HCT116 (cell line): Measurements from ENCODE around the gene OPCML. TPM values are rescaled to one million over a fixed set of nuclear protein-coding genes. Genes with fewer than 3 reads are reported as not detected.

Source experiments
- ATAC-seq: fragments of 200-7000 bp; cut with Tn5 transposase; 2 replicates; pipeline ENCODE4 v1.9.1; 2020; ENCODE audit warnings: mild to moderate bottlenecking, moderate library complexity
- BruUV-seq: library from RNA; stranded (reverse); fragments of 400-500 nt; replicated peaks from 2 replicates; lab custom pipeline; 2021; lab: Mats Ljungman, UMichigan
- CTCF ChIA-PET: fragments of 300-600 bp; sonication (Branson Sonifier 250); formaldehyde crosslinking; loops from one replicate; lab custom pipeline; 2021; ENCODE audit warnings: antibody characterized with exemption; lab: Charles Lee
- POLR2A ChIA-PET: fragments of 300-600, 350-600 bp; sonication (Branson Sonifier 250); formaldehyde crosslinking; loops from one replicate; lab custom pipeline; 2021; ENCODE audit warnings: antibody characterized with exemption; lab: Charles Lee
- RAD21 ChIA-PET, 2 experiments: fragments of 300-600 bp; sonication (Branson Sonifier 250); formaldehyde crosslinking; loops; one replicate each; lab custom pipeline; 2023; ENCODE audit warnings: low total read pairs in 2 of 2; ENCODE audit not compliant: uncharacterized antibody in 2 of 2, unreplicated experiment in 2 of 2, low non-redundant PET in 1 of 2; lab: Charles Lee
- DNase-seq: peaks from one replicate; pipeline ENCODE4 v3.0.0-alpha.2; 2010; ENCODE audit warnings: low read depth, low spot score
- H2AFZ ChIP-seq: fragments of 200-600 bp; shearing (Covaris generic), sonication (generic); 2 replicates; pipeline ENCODE4 v1.6.1; 2017; ENCODE audit warnings: low read depth, mixed run types, mixed read lengths, antibody characterized with exemption, low read length; ENCODE audit not compliant: poor library complexity, severe bottlenecking
- H3K27ac ChIP-seq: 2 replicates; pipeline ENCODE4 v1.5.1; 2012; ENCODE audit warnings: low read depth, low read length
- H3K27me3 ChIP-seq: fragments of 200-600 bp; sonication (generic); 2 replicates; pipeline ENCODE4 v1.6.1; 2016; ENCODE audit warnings: mixed run types, low read length, mixed read lengths; ENCODE audit not compliant: insufficient read depth
- H3K36me3 ChIP-seq, 2 experiments: fragments of 200-500 bp in 1 of 2; fragments of 200-600 bp in 1 of 2; sonication (Bioruptor generic) in 1 of 2; sonication (generic) in 1 of 2; 2 replicates each; pipeline versions ENCODE4 v1.5.1 to v1.6.1; 2014 to 2016; ENCODE audit warnings: low read length in 2 of 2, inconsistent platforms in 1 of 2, mixed read lengths in 1 of 2, mixed run types in 1 of 2; ENCODE audit not compliant: insufficient read depth in 2 of 2, control insufficient read depth in 1 of 2
- H3K4me1 ChIP-seq, 2 experiments: fragments of 200-600 bp in 1 of 2; sonication (generic) in 1 of 2; 2 replicates each; pipeline versions ENCODE4 v1.5.1 to v1.6.1; 2012 to 2017; ENCODE audit warnings: low read length in 2 of 2, inconsistent platforms in 1 of 2, mild to moderate bottlenecking in 1 of 2, mixed read lengths in 1 of 2, mixed run types in 1 of 2, moderate library complexity in 1 of 2; ENCODE audit not compliant: insufficient read depth in 2 of 2, control insufficient read depth in 1 of 2
- H3K4me2 ChIP-seq: fragments of 200-600 bp; sonication (generic); 2 replicates; pipeline ENCODE4 v1.6.1; 2017; ENCODE audit warnings: mixed run types, low read length, mixed read lengths
- H3K4me3 ChIP-seq, 2 experiments: fragments of 200-600 bp in 1 of 2; sonication (generic) in 1 of 2; replicated peaks in 1 of 2; 2 replicates each; pipeline ENCODE4 v1.5.1; 2011 to 2016; ENCODE audit warnings: low read length in 2 of 2, control low read depth in 1 of 2, low read depth in 1 of 2, mild to moderate bottlenecking in 1 of 2, mixed read lengths in 1 of 2, mixed run types in 1 of 2
- H3K79me2 ChIP-seq: fragments of 200-600 bp; sonication (generic); 2 replicates; pipeline ENCODE4 v1.6.1; 2017; ENCODE audit warnings: mild to moderate bottlenecking, mixed run types, low read length, moderate library complexity, mixed read lengths; ENCODE audit not compliant: insufficient read depth
- H3K9ac ChIP-seq: fragments of 200-600 bp; sonication (generic); 2 replicates; pipeline ENCODE4 v1.6.1; 2016; ENCODE audit warnings: low read length, mixed read lengths
- H3K9me2 ChIP-seq: fragments of 200-600 bp; sonication (generic), shearing (Covaris generic); 2 replicates; pipeline ENCODE4 v1.6.1; 2017; ENCODE audit warnings: mixed run types, mild to moderate bottlenecking, moderate library complexity; ENCODE audit not compliant: insufficient read depth
- H3K9me3 ChIP-seq, 2 experiments: fragments of 200-500 bp in 1 of 2; fragments of 200-600 bp in 1 of 2; sonication (Bioruptor generic) in 1 of 2; sonication (generic) in 1 of 2; 2 replicates each; pipeline ENCODE4 v1.6.1; 2014 to 2017; ENCODE audit warnings: low read length in 2 of 2, mixed read lengths in 2 of 2, inconsistent platforms in 1 of 2, low read depth in 1 of 2, mild to moderate bottlenecking in 1 of 2, mixed run types in 1 of 2, moderate library complexity in 1 of 2; ENCODE audit not compliant: control insufficient read depth in 1 of 2, insufficient read depth in 1 of 2
- H4K20me1 ChIP-seq: fragments of 200-600 bp; sonication (generic), shearing (Covaris generic); 2 replicates; pipeline ENCODE4 v1.6.1; 2017; ENCODE audit warnings: mixed run types, mild to moderate bottlenecking, moderate library complexity; ENCODE audit not compliant: insufficient read depth
- ATF3 ChIP-seq: IDR thresholded peaks from 2 replicates; pipeline ENCODE4 v1.6.1; 2012
- EGR1 ChIP-seq: IDR thresholded peaks from 2 replicates; pipeline ENCODE4 v1.6.1; 2012; ENCODE audit warnings: low read depth
- ELF1 ChIP-seq: IDR thresholded peaks from 2 replicates; pipeline ENCODE4 v1.6.1; 2012; ENCODE audit warnings: low read depth, borderline replicate concordance
- EZH2 ChIP-seq: fragments of 200-600 bp; sonication (generic); IDR thresholded peaks from 2 replicates; pipeline ENCODE4 v1.6.1; 2017; ENCODE audit warnings: antibody characterized with exemption, mixed run types
- EZH2phosphoT487 ChIP-seq: fragments of 200-600 bp; IDR thresholded peaks from 2 replicates; pipeline ENCODE4 v1.6.1; 2018; ENCODE audit warnings: antibody characterized with exemption, borderline replicate concordance
- FOSL1 ChIP-seq: IDR thresholded peaks from 2 replicates; pipeline ENCODE4 v1.6.1; 2012; ENCODE audit warnings: low read depth
- JUND ChIP-seq: IDR thresholded peaks from 2 replicates; pipeline ENCODE4 v1.6.1; 2012
- POLR2A ChIP-seq: IDR thresholded peaks from 2 replicates; pipeline ENCODE4 v1.7.0; 2011; ENCODE audit warnings: borderline replicate concordance; ENCODE audit not compliant: insufficient read depth, insufficient read length; ENCODE audit errors: extremely low read depth
- RAD21 ChIP-seq: IDR thresholded peaks from 2 replicates; pipeline ENCODE4 v1.6.1; 2012; ENCODE audit warnings: low read depth, mild to moderate bottlenecking
- SRF ChIP-seq: IDR thresholded peaks from 2 replicates; pipeline ENCODE4 v1.6.1; 2012; ENCODE audit warnings: low read depth
- TCF7L2 ChIP-seq: IDR thresholded peaks from 2 replicates; pipeline ENCODE4 v1.7.0; 2011; ENCODE audit warnings: borderline replicate concordance, inconsistent platforms; ENCODE audit not compliant: insufficient read depth, insufficient read length; ENCODE audit errors: extremely low read depth
- ZBTB33 ChIP-seq: IDR thresholded peaks from 2 replicates; pipeline ENCODE4 v1.6.1; 2011; ENCODE audit warnings: mild to moderate bottlenecking, low read length, moderate library complexity; ENCODE audit not compliant: insufficient replicate concordance; ENCODE audit errors: extremely low read depth
- ZFX ChIP-seq: fragments of 450-650 bp; IDR thresholded peaks from 2 replicates; pipeline ENCODE4 v1.6.1; 2017
- ZNF274 ChIP-seq: fragments of 200-500 bp; sonication (Bioruptor generic); IDR thresholded peaks from 2 replicates; pipeline ENCODE4 v1.6.1; 2014; ENCODE audit warnings: mild to moderate bottlenecking, low read depth, low read length, inconsistent platforms
- intact Hi-C: fragments of 100-400 bp; cut with micrococcal nuclease; formaldehyde crosslinking; loops from 2 replicates; pipeline ENCODE4 v1.10.0; 2022
- total RNA-seq: library from RNA; stranded (reverse); gene quantifications from one replicate; pipeline ENCODE4 v1.2.1, GENCODE V29; 2021; ENCODE audit not compliant: unreplicated experiment
- TF ChIP-seq, protein P1 (sequence below): IDR thresholded peaks from 2 replicates; pipeline ENCODE4 v1.6.1; 2012
- TF ChIP-seq, protein P2 (sequence below): IDR thresholded peaks from 2 replicates; pipeline ENCODE4 v1.6.1; 2012; ENCODE audit warnings: low read depth

OPCML gene
- total RNA-seq, 1 experiment from 2014 or later: not detected

DNA sequence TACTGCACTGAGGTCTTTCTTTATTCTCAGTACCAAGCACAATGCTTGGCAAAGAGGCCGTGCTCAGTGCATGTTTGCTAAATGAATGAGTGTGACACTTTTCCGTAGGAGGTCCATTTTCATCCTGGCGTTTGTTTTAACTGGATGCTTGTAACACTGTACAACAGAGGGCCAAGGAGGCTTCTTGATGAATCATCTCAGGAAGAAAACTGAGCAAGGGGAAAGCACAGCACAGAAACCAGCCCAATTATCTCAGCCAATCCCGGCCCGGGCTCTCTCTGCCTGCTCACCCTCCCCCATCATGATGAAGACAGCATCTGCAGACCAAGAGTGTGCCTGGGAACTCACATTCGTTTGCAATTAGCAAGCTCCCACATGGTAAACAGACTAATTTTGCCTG, 570.3 kb downstream of the OPCML start:
- BruUV-seq: no TSS peak
- no peak overlapping the region for H2AFZ ChIP-seq
- intact Hi-C loops: no loop called here

More for the DNA sequence above, 570.3 kb downstream of the OPCML start:
- no peak for DNase-seq
- no peak overlapping the region for H3K4me2 ChIP-seq
- peaks cover 3 to 6% of the 10 kb centered on the region in 2 experiments; a peak in 2 of 4 replicates for H3K9me3 ChIP-seq
- ChIA-PET POLR2A (no interaction called here), CTCF (no interaction called here), RAD21 (no interaction called here)
- H3K9ac ChIP-seq: no peak overlapping the region
- no peaks in the 10 kb centered on the region for H3K27me3 ChIP-seq
- no peak overlapping the region for H3K27ac ChIP-seq
- no peaks in the 10 kb centered on the region for H3K4me1 ChIP-seq
- no peak for ATAC-seq
- H3K9me2 ChIP-seq: no peaks in the 10 kb centered on the region
- no peaks in the 10 kb centered on the region for H3K36me3 ChIP-seq
- H3K79me2 ChIP-seq: no peaks in the 10 kb centered on the region
- no peaks in the 10 kb centered on the region for H4K20me1 ChIP-seq
- H3K4me3 ChIP-seq: no peak overlapping the region
- TF ChIP-seq EGR1 (no peak), EZH2 (no peak), EZH2phosphoT487 (no peak), ZFX (no peak), ZNF274 (no peak), ZBTB33 (no peak), POLR2A (no peak), RAD21 (no peak), TCF7L2 (no peak), ELF1 (no peak), ATF3 (no peak), FOSL1 (no peak), JUND (no peak), SRF (no peak)
- TF ChIP-seq, protein P1, sequence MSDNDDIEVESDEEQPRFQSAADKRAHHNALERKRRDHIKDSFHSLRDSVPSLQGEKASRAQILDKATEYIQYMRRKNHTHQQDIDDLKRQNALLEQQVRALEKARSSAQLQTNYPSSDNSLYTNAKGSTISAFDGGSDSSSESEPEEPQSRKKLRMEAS: no peak
- TF ChIP-seq, protein P2, sequence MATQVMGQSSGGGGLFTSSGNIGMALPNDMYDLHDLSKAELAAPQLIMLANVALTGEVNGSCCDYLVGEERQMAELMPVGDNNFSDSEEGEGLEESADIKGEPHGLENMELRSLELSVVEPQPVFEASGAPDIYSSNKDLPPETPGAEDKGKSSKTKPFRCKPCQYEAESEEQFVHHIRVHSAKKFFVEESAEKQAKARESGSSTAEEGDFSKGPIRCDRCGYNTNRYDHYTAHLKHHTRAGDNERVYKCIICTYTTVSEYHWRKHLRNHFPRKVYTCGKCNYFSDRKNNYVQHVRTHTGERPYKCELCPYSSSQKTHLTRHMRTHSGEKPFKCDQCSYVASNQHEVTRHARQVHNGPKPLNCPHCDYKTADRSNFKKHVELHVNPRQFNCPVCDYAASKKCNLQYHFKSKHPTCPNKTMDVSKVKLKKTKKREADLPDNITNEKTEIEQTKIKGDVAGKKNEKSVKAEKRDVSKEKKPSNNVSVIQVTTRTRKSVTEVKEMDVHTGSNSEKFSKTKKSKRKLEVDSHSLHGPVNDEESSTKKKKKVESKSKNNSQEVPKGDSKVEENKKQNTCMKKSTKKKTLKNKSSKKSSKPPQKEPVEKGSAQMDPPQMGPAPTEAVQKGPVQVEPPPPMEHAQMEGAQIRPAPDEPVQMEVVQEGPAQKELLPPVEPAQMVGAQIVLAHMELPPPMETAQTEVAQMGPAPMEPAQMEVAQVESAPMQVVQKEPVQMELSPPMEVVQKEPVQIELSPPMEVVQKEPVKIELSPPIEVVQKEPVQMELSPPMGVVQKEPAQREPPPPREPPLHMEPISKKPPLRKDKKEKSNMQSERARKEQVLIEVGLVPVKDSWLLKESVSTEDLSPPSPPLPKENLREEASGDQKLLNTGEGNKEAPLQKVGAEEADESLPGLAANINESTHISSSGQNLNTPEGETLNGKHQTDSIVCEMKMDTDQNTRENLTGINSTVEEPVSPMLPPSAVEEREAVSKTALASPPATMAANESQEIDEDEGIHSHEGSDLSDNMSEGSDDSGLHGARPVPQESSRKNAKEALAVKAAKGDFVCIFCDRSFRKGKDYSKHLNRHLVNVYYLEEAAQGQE: no peak
